NB4 (cell line): ENCODE measurements around the gene CPVL.

Experiments used
- DNase-seq: peaks from one replicate; pipeline ENCODE4 v3.0.0; 2010; ENCODE audit warnings: low read depth
- H3K4me3 ChIP-seq: one replicate; pipeline ENCODE4 v1.5.1; 2011; ENCODE audit warnings: mild to moderate bottlenecking, low read depth, low read length, moderate library complexity
- MYC ChIP-seq: IDR thresholded peaks from 2 replicates; pipeline ENCODE4 v1.6.1; 2011; ENCODE audit warnings: low read depth, low read length
- POLR2A ChIP-seq: IDR thresholded peaks from 2 replicates; pipeline ENCODE4 v1.6.1; 2011; ENCODE audit warnings: mild to moderate bottlenecking; ENCODE audit not compliant: insufficient read length; ENCODE audit errors: extremely low read depth
- TF ChIP-seq, protein P1 (sequence below): IDR thresholded peaks from 2 replicates; pipeline ENCODE4 v1.6.1; 2011; ENCODE audit warnings: low read depth, low read length
- TF ChIP-seq, protein P2 (sequence below): IDR thresholded peaks from one replicate; pipeline ENCODE4 v1.5.1; 2012; ENCODE audit warnings: low read depth, low read length

CPVL gene

DNA sequence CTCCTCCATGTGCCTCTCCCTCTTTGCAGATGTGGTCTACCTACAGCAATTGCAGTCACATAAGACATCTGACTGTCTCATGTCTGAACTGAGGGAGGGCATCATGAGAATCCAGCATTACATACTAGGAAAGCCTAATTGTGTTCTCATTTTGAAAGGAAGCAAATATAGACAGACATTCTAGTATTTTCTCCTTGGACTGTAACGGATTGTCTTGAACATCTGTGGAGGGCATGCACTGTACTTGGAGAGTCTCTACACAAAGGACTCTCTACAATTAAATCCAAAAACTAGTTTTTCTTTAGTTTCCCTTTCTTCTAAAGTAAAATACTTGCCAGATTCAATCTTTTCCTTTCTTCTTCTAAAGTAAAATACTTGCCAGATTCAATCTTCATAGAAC lies 153.5 kb downstream of the CPVL start:
- no peak overlapping the region for H3K4me3 ChIP-seq
- TF ChIP-seq MYC (no peak), POLR2A (no peak)
- TF ChIP-seq, protein P1, sequence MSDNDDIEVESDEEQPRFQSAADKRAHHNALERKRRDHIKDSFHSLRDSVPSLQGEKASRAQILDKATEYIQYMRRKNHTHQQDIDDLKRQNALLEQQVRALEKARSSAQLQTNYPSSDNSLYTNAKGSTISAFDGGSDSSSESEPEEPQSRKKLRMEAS, result no peak
- TF ChIP-seq, protein P2, sequence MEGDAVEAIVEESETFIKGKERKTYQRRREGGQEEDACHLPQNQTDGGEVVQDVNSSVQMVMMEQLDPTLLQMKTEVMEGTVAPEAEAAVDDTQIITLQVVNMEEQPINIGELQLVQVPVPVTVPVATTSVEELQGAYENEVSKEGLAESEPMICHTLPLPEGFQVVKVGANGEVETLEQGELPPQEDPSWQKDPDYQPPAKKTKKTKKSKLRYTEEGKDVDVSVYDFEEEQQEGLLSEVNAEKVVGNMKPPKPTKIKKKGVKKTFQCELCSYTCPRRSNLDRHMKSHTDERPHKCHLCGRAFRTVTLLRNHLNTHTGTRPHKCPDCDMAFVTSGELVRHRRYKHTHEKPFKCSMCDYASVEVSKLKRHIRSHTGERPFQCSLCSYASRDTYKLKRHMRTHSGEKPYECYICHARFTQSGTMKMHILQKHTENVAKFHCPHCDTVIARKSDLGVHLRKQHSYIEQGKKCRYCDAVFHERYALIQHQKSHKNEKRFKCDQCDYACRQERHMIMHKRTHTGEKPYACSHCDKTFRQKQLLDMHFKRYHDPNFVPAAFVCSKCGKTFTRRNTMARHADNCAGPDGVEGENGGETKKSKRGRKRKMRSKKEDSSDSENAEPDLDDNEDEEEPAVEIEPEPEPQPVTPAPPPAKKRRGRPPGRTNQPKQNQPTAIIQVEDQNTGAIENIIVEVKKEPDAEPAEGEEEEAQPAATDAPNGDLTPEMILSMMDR, result no peak
- no peak for DNase-seq

DNA sequence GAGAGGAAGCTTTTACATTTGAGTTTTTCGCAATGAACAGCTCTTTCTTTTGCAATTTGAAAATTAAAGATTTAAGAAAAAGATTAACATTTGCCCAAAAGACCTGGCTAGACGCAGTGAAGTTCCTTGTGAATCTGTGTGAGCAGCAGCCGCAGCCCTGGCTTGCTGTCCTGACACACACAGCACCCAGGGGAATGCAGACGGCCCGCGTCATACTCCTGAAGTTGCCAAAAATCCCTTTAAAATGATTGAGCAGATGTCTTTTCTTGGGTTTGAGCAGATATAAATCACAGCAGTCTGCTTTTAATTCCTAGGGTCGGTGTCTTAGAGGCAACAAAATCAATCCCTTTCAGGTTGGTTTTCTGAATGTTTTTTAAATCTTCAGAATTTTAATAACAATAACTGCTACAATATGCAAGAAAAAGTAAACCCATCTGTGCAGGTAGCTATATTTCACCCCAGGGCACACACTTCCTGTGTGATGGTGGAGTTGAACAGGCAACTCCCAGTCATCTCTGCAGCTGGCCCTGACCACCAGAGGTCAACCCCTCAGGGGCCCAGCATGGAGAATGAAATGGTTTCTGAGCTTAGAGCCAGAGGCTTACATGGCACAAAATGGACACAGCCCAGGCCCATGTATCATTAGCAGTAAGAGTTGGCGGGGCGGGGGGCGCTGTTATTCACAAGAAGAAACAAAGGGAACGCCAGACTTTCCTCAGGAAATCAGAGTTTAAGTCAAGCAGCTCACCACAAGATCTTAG lies 156.0 kb downstream of the CPVL start:
- no peak for DNase-seq
- TF ChIP-seq MYC (no peak), POLR2A (no peak)
- TF ChIP-seq, protein P2, result no peak
- TF ChIP-seq, protein P1, result no peak
- H3K4me3 ChIP-seq, result no peak overlapping the region

DNA sequence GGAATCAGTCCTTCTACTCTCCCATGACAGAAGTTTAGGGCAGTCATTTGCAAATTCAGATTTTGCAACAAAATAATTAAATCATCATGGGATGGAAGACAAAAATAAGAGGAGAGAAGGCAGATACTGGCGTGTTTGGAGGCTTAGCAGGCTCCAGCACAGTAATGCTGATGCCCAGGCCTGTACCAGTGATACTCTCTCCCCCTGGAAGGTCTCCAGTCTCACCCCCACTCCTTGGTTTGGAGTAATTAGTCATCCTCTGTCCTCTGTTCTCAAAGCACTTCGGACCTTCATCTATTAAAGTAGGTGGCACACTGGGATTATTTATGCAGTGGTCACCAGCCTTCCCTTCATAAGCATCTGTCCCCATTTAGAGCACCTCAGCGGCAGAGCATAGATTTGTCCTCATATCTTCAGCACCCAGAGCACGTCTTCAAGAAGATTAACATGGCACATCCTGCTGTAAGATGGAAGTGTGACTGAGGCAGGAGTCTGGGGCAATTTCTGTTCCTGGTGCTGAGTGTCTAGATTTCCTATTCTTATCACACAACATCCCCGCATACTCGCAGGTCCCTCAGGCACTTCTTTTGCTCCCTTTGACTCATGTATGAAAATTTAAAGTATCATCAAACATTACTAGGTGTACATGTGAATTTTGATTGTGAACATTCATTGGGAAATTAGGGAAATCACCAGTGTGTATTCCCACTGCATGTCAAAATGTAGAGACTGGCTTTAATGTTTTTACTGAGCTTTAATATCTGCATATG lies 156.9 kb downstream of the CPVL start:
- TF ChIP-seq POLR2A (no peak), MYC (no peak)
- TF ChIP-seq, protein P1, result no peak
- TF ChIP-seq, protein P2, result no peak
- no peak for DNase-seq

DNA sequence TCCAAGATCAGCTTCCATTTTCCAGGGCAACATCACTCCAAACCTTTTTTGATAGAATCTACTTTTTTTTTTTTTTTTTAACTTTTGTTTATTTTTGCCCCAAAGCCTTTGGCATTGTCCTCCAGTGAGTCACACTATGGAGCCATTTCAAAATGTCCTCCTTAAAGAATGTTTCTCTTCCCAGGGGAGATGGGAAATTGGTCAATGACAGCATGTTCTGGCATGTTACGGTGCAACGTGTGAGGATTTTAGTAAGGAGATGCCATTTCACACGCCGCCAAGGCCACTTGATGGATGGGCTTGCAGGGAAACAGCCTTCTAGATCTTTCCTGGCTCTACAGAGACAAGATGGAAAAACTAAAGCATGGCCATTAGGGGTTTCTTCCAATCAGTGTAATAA lies 157.5 kb downstream of the CPVL start:
- H3K4me3 ChIP-seq, result no peak overlapping the region
- no peak for DNase-seq
- TF ChIP-seq, protein P1, result no peak
- TF ChIP-seq MYC, result no peak
- TF ChIP-seq POLR2A, result no peak
- TF ChIP-seq, protein P2, result no peak

More for the DNA sequence above, 156.9 kb downstream of the CPVL start:
- H3K4me3 ChIP-seq, result no peak overlapping the region

DNA sequence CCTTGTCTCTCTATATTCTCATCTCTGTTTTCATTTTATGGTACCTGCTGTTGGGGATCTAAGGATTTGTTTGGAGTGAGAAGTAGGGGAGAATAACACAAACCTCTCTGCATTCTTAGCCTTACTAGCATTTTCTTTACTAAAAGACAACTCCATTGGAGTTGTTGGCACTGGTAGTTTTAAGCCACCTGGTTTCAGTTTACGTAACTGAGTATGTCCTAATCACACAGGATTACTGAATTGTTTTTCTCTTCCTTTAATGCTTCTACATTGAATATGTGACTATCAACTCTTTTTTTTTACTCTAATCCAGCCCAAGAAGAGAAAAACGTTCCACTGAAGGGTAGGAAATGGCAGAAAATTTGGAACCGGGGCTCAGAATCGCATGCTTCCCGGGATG lies 158.2 kb downstream of the CPVL start:
- DNase-seq, result no peak

More for the DNA sequence above, 158.2 kb downstream of the CPVL start:
- no peak overlapping the region for H3K4me3 ChIP-seq
- TF ChIP-seq, protein P1, result no peak
- TF ChIP-seq, protein P2, result no peak
- TF ChIP-seq POLR2A (no peak), MYC (no peak)
